OCI-LY7 (cell line): ENCODE data around the gene NALCN. TPM values are rescaled to one million over a fixed set of nuclear protein-coding genes. Genes with fewer than 3 reads are reported as not detected.

Experiments
- BruUV-seq: library from RNA; stranded (reverse); fragments of 400-500 nt; replicated peaks from 2 replicates; lab custom pipeline; 2021; lab: Mats Ljungman, UMichigan
- CTCF ChIA-PET: fragments of 300-600 bp; sonication (Branson Sonifier 250); formaldehyde crosslinking; loops from one replicate; lab custom pipeline; 2022; ENCODE audit warnings: antibody characterized with exemption; ENCODE audit not compliant: unreplicated experiment; lab: Charles Lee
- POLR2A ChIA-PET: fragments of 300-600 bp; sonication (Branson Sonifier 250); formaldehyde crosslinking; loops from one replicate; lab custom pipeline; 2022; ENCODE audit warnings: antibody characterized with exemption; lab: Charles Lee
- DNase-seq: peaks from one replicate; pipeline ENCODE4 v3.0.0-alpha.2; 2015; ENCODE audit warnings: low spot score
- H2AFZ ChIP-seq: fragments of 200-600 bp; sonication (generic), shearing (Covaris generic); 2 replicates; pipeline ENCODE4 v1.6.1; 2014; ENCODE audit warnings: mild to moderate bottlenecking, antibody characterized with exemption, low read length, moderate library complexity
- H3K27ac ChIP-seq: fragments of 200-600 bp; sonication (generic); 2 replicates; pipeline ENCODE4 v1.5.1; 2014; ENCODE audit warnings: mixed run types, low read depth, mild to moderate bottlenecking, moderate library complexity, low read length, inconsistent platforms; ENCODE audit not compliant: poor library complexity, severe bottlenecking
- H3K36me3 ChIP-seq: fragments of 200-600 bp; sonication (generic); 2 replicates; pipeline ENCODE4 v1.6.1; 2014; ENCODE audit warnings: mild to moderate bottlenecking, antibody characterized with exemption, low read length, moderate library complexity, mixed read lengths; ENCODE audit not compliant: insufficient read depth
- H3K4me1 ChIP-seq: fragments of 200-600 bp; sonication (generic); 2 replicates; pipeline ENCODE4 v1.5.1; 2014; ENCODE audit warnings: mild to moderate bottlenecking, low read length; ENCODE audit not compliant: insufficient read depth, poor library complexity, severe bottlenecking
- H3K4me2 ChIP-seq: fragments of 200-600 bp; sonication (generic); 2 replicates; pipeline ENCODE4 v1.6.1; 2014; ENCODE audit warnings: mild to moderate bottlenecking, low read length
- H3K4me3 ChIP-seq: fragments of 200-600 bp; sonication (generic); 2 replicates; pipeline ENCODE4 v1.5.1; 2014; ENCODE audit warnings: mild to moderate bottlenecking, low read depth, low read length; ENCODE audit not compliant: poor library complexity, severe bottlenecking
- H3K79me2 ChIP-seq: fragments of 200-600 bp; sonication (generic); 2 replicates; pipeline ENCODE4 v1.6.1; 2016; ENCODE audit warnings: low read depth, mild to moderate bottlenecking, low read length, moderate library complexity, mixed read lengths; ENCODE audit not compliant: insufficient read depth
- H3K9me2 ChIP-seq: fragments of 200-600 bp; sonication (generic); 2 replicates; pipeline ENCODE4 v1.6.1; 2016; ENCODE audit warnings: mild to moderate bottlenecking, low read length, mixed read lengths; ENCODE audit not compliant: insufficient read depth
- H3K9me3 ChIP-seq: fragments of 200-600 bp; sonication (generic); 2 replicates; pipeline ENCODE4 v1.6.1; 2014; ENCODE audit warnings: mild to moderate bottlenecking, mixed run types, low read length, mixed read lengths
- H4K20me1 ChIP-seq: fragments of 200-600 bp; sonication (generic); 2 replicates; pipeline ENCODE4 v1.6.1; 2014; ENCODE audit warnings: mild to moderate bottlenecking, antibody characterized with exemption, low read length, moderate library complexity, mixed read lengths; ENCODE audit not compliant: insufficient read depth
- CTCF ChIP-seq: fragments of 200-600 bp; sonication (generic); conservative IDR thresholded peaks from 2 replicates; pipeline ENCODE4 v1.5.1; 2014; ENCODE audit warnings: mild to moderate bottlenecking, antibody characterized with exemption, low read length, moderate library complexity, mixed read lengths
- EZH2phosphoT487 ChIP-seq: fragments of 200-600 bp; sonication (generic); IDR thresholded peaks from 2 replicates; pipeline ENCODE4 v1.6.1; 2018; ENCODE audit warnings: low read depth, borderline replicate concordance, mild to moderate bottlenecking, mixed run types, antibody characterized with exemption, low read length, moderate library complexity, mixed read lengths
- intact Hi-C: fragments of 100-400 bp; cut with micrococcal nuclease; formaldehyde crosslinking; loops from one replicate; pipeline ENCODE4 v1.10.0; 2022; ENCODE audit not compliant: unreplicated experiment
- total RNA-seq, 2 experiments: library from RNA; depleted of rRNA in 1 of 2; stranded (reverse); fragments of >200 nt in 1 of 2; shearing (Covaris generic) in 1 of 2; gene quantifications; 2 replicates each; pipeline ENCODE4 v1.2.3, GENCODE V29; 2014 to 2022

NALCN gene
- total RNA-seq, 2 experiments from 2014 or later: not detected

GRCh38 chr13:101053301-101054093 is 362.8 kb downstream of the NALCN start:
- Histone ChIP-seq H3K27ac (no peak overlapping the region), H3K36me3 (no peaks in the 10 kb centered on the region), H3K4me2 (no peak overlapping the region), H3K79me2 (no peaks in the 10 kb centered on the region), H3K4me3 (no peak overlapping the region), H2AFZ (no peak overlapping the region), H3K9me3 (no peaks in the 10 kb centered on the region), H4K20me1 (no peaks in the 10 kb centered on the region), H3K9me2 (no peaks in the 10 kb centered on the region), H3K4me1 (no peaks in the 10 kb centered on the region)
- POLR2A ChIA-PET: no interaction called here
- TF ChIP-seq CTCF (no peak), EZH2phosphoT487 (no peak)
- CTCF ChIA-PET: no interaction called here
- intact Hi-C loops: no loop called here
- no TSS peak for BruUV-seq
- no peak for DNase-seq

- Histone ChIP-seq H3K9me2 (no peaks in the 10 kb centered on the region), H3K4me2 (no peak overlapping the region), H3K4me3 (no peak overlapping the region), H3K4me1 (no peaks in the 10 kb centered on the region), H3K79me2 (no peaks in the 10 kb centered on the region), H4K20me1 (no peaks in the 10 kb centered on the region), H3K9me3 (no peaks in the 10 kb centered on the region), H3K36me3 (no peaks in the 10 kb centered on the region), H2AFZ (no peak overlapping the region), H3K27ac (no peak overlapping the region)
- DNase-seq: no peak
- CTCF ChIA-PET: no interaction called here
- intact Hi-C loops: no loop called here
- POLR2A ChIA-PET: interaction anchor here (0.6 kb wide), 1 partner anchor 11 kb away, joined by 3 read pairs; no protein-coding TSS in a partner anchor
- TF ChIP-seq EZH2phosphoT487: no peak
- TF ChIP-seq CTCF: no peak
- BruUV-seq: no TSS peak
Measured at GRCh38 chr13:101049166-101049850, 367.0 kb downstream of the NALCN start.

DNA sequence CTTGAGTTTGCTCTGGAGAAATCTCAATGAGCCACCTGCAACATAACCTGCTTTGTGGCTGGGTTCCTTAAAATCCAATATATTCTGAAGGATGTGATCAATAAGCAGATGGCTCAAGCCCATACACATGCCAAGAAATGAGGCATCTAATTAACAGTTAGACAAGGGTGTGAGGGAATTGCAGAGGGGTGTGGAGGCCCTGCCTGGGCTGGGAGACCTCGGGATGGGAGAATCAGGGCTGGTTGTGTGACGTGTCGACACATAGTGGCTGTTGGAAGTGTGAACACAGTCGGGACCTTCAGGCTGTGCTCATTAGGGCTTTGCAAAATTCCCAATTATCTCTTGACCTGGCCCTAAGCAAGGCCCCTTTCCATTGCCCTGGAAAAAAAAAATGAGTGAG is 379.8 kb downstream of the NALCN start:
- no TSS peak for BruUV-seq
- H3K36me3 ChIP-seq: no peaks in the 10 kb centered on the region
- no peaks in the 10 kb centered on the region for H3K79me2 ChIP-seq
- no peak for TF ChIP-seq EZH2phosphoT487
- no peak for TF ChIP-seq CTCF
- H3K9me2 ChIP-seq: no peaks in the 10 kb centered on the region
- POLR2A ChIA-PET: no interaction called here
- no peak for DNase-seq
- no peak overlapping the region for H2AFZ ChIP-seq
- CTCF ChIA-PET: no interaction called here
- no peaks in the 10 kb centered on the region for H3K4me1 ChIP-seq
- intact Hi-C loops: no loop called here
- H3K9me3 ChIP-seq: no peaks in the 10 kb centered on the region
- no peaks in the 10 kb centered on the region for H4K20me1 ChIP-seq
- H3K4me2 ChIP-seq: no peak overlapping the region
- no peak overlapping the region for H3K27ac ChIP-seq
- H3K4me3 ChIP-seq: no peak overlapping the region
